Gastrocnemius medialis (tissue), 4 donors: ENCODE data around the gene PLPPR1. TPM values are rescaled to one million over a fixed set of nuclear protein-coding genes. Genes with fewer than 3 reads are reported as not detected.

Source experiments
- ATAC-seq, 2 donors: fragments of 150-250 bp; one replicate each; pipeline ENCODE4 v1.9.1; 2016
- DNase-seq, 2 donors: peaks; one replicate each; pipeline ENCODE4 v3.0.0-alpha.2; 2019
- H3K27ac ChIP-seq, 4 donors: fragments of 200-600 bp; sonication (generic); 1 replicate in 1 of 4; 2 replicates in 3 of 4; pipeline ENCODE4 v1.5.1; 2016 to 2018; ENCODE audit warnings: mild to moderate bottlenecking in 2 of 4, moderate library complexity in 1 of 4
- H3K27me3 ChIP-seq, 3 donors: fragments of 200-600 bp; sonication (generic) in 2 of 3; 1 replicate in 1 of 3; 2 replicates in 2 of 3; pipeline versions ENCODE4 v1.5.1 to v1.6.0; 2016 to 2019; ENCODE audit warnings: mild to moderate bottlenecking in 1 of 3, moderate library complexity in 1 of 3
- H3K36me3 ChIP-seq, 2 donors: fragments of 200-600 bp; sonication (generic) in 1 of 2; one replicate each; pipeline ENCODE4 v1.5.1; 2017 to 2018
- H3K4me1 ChIP-seq, 2 donors: fragments of 200-600 bp; sonication (generic) in 1 of 2; one replicate each; pipeline ENCODE4 v1.5.1; 2016 to 2017; ENCODE audit warnings: mild to moderate bottlenecking in 2 of 2
- H3K4me3 ChIP-seq, 4 donors: fragments of 200-600 bp; sonication (generic) in 3 of 4; 1 replicate in 1 of 4; 2 replicates in 3 of 4; pipeline ENCODE4 v1.5.1; 2016 to 2019; ENCODE audit warnings: mild to moderate bottlenecking in 2 of 4
- H3K9me3 ChIP-seq, 3 donors: fragments of 200-600 bp; sonication (generic) in 2 of 3; 1 replicate in 1 of 3; 2 replicates in 2 of 3; pipeline ENCODE4 v1.5.1; 2016 to 2019
- POLR2A ChIP-seq, 2 donors: fragments of 450-650 bp; IDR thresholded peaks; one replicate each; pipeline ENCODE4 v1.6.1; 2017; ENCODE audit warnings: antibody characterized with exemption in 2 of 2, mild to moderate bottlenecking in 2 of 2, moderate library complexity in 2 of 2
- in situ Hi-C, 4 donors: fragments of 200-750 bp; cut with MboI; loops; one replicate each; pipeline versions ENCODE4 v1.15.0 to v1.8.0; 2017; ENCODE audit warnings: low sequenced_read_pairs in 4 of 4
- intact Hi-C: fragments of 100-400 bp; cut with DNase I; formaldehyde crosslinking; loops from one replicate; pipeline ENCODE4 v1.15.1; 2023; ENCODE audit warnings: low total_unique reads
- total RNA-seq, 4 donors: library from RNA; depleted of rRNA; stranded (reverse); fragments of >200 nt; gene quantifications; one replicate each; pipeline versions ENCODE4 v1.1.0 to v1.2.3, GENCODE V29; 2016
- TF ChIP-seq, protein P1 (sequence below), 5 experiments: fragments of 450-650 bp in 3 of 5; fragments of 200-600 bp in 2 of 5; sonication (generic) in 2 of 5; IDR thresholded peaks in 4 of 5; conservative IDR thresholded peaks in 1 of 5; 1 replicate in 4 of 5; 2 replicates in 1 of 5; pipeline ENCODE4 v1.5.1; 2016 to 2019; ENCODE audit warnings: antibody characterized with exemption in 5 of 5, mild to moderate bottlenecking in 3 of 5, moderate library complexity in 3 of 5

PLPPR1 gene
- total RNA-seq, 4 donors from 2014 or later, result not detected

GRCh38 chr9:101081641-101082040 lies 53.1 kb downstream of the PLPPR1 start:
- H3K36me3 ChIP-seq, result no peaks in the 10 kb centered on the region
- H3K27me3 ChIP-seq, result no peaks in the 10 kb centered on the region
- H3K9me3 ChIP-seq, result no peaks in the 10 kb centered on the region
- no peak overlapping the region for H3K27ac ChIP-seq
- no peak overlapping the region for H3K4me3 ChIP-seq
- intact Hi-C loops (no loop called here), in situ Hi-C loops (no loop called here)
- no peaks in the 10 kb centered on the region for H3K4me1 ChIP-seq
- DNase-seq (no peak), ATAC-seq (no peak)
- TF ChIP-seq POLR2A (IDR thresholded peaks at IDR 0.05), result no peak
- TF ChIP-seq, protein P1, sequence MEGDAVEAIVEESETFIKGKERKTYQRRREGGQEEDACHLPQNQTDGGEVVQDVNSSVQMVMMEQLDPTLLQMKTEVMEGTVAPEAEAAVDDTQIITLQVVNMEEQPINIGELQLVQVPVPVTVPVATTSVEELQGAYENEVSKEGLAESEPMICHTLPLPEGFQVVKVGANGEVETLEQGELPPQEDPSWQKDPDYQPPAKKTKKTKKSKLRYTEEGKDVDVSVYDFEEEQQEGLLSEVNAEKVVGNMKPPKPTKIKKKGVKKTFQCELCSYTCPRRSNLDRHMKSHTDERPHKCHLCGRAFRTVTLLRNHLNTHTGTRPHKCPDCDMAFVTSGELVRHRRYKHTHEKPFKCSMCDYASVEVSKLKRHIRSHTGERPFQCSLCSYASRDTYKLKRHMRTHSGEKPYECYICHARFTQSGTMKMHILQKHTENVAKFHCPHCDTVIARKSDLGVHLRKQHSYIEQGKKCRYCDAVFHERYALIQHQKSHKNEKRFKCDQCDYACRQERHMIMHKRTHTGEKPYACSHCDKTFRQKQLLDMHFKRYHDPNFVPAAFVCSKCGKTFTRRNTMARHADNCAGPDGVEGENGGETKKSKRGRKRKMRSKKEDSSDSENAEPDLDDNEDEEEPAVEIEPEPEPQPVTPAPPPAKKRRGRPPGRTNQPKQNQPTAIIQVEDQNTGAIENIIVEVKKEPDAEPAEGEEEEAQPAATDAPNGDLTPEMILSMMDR (IDR thresholded peaks at IDR 0.05 in 4 of 5, conservative IDR thresholded peaks at IDR 0.05 in 1 of 5), result no peak

GRCh38 chr9:101083448-101084202 lies 55.1 kb downstream of the PLPPR1 start:
- H3K4me1 ChIP-seq, result no peaks in the 10 kb centered on the region
- in situ Hi-C loops (no loop called here), intact Hi-C loops (no loop called here)
- DNase-seq (no peak), ATAC-seq (no peak)
- H3K36me3 ChIP-seq, result no peaks in the 10 kb centered on the region
- H3K27ac ChIP-seq, result no peak overlapping the region
- TF ChIP-seq, protein P1 (IDR thresholded peaks at IDR 0.05 in 4 of 5, conservative IDR thresholded peaks at IDR 0.05 in 1 of 5), result no peak
- TF ChIP-seq POLR2A (IDR thresholded peaks at IDR 0.05), result no peak
- H3K4me3 ChIP-seq, result no peak overlapping the region
- H3K9me3 ChIP-seq, result no peaks in the 10 kb centered on the region
- no peaks in the 10 kb centered on the region for H3K27me3 ChIP-seq

DNA sequence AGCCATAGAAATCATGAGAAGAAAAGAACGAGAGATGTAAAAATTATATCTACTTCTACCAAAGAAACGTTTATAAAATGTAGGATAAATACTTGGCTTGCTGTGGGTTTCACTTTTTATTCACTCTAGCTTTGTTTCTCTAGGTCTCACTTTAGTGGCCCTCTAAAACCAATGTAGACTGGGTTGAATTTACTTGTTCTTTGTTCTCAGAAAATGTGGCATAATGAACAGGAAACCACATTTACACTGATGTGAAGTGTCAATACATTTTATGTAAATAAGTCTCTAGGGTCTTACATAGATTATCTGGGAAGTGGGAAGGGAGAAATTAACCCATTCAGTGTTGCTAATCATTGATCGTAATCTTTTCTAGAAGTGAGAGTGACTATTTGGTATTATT lies 58.9 kb downstream of the PLPPR1 start:
- intact Hi-C loops, result no loop called here
- Histone ChIP-seq H3K9me3 (no peaks in the 10 kb centered on the region), H3K4me3 (no peak overlapping the region), H3K27ac (no peak overlapping the region), H3K4me1 (no peaks in the 10 kb centered on the region), H3K36me3 (no peaks in the 10 kb centered on the region), H3K27me3 (no peaks in the 10 kb centered on the region)
- DNase-seq (no peak), ATAC-seq (no peak)
- in situ Hi-C loops, result no loop called here
- TF ChIP-seq, protein P1 (IDR thresholded peaks at IDR 0.05 in 4 of 5, conservative IDR thresholded peaks at IDR 0.05 in 1 of 5), result no peak
- TF ChIP-seq POLR2A (IDR thresholded peaks at IDR 0.05), result no peak

GRCh38 chr9:101092922-101093321 lies 64.4 kb downstream of the PLPPR1 start:
- no peak for TF ChIP-seq POLR2A (IDR thresholded peaks at IDR 0.05)
- TF ChIP-seq, protein P1 (IDR thresholded peaks at IDR 0.05 in 4 of 5, conservative IDR thresholded peaks at IDR 0.05 in 1 of 5), result no peak
- Histone ChIP-seq H3K27me3 (no peaks in the 10 kb centered on the region), H3K27ac (no peak overlapping the region), H3K36me3 (no peaks in the 10 kb centered on the region), H3K4me3 (no peak overlapping the region), H3K9me3 (no peaks in the 10 kb centered on the region), H3K4me1 (no peaks in the 10 kb centered on the region)
- DNase-seq, result no peak
- in situ Hi-C loops, result no loop called here
- intact Hi-C loops, result no loop called here
- no peak for ATAC-seq

DNA sequence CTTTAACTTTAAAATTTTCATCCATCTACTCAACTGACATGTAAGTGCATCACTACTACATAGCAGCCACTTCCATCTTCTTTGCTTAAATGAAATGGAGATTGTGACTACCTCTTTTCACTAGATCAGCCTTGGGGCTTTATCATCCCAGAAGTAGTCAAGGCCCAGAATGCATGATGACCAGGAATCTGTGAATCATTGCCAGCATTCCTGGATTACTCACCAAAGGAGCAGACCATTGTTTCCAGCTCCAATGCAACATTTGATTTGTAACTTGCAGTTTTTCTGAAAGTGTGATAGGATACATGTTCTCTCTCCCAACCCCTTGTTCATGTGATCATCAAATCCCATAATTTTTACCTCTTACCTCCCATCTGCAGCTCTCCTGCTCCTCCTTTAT lies 65.1 kb downstream of the PLPPR1 start:
- Histone ChIP-seq H3K36me3 (no peaks in the 10 kb centered on the region), H3K4me1 (no peaks in the 10 kb centered on the region), H3K9me3 (no peaks in the 10 kb centered on the region), H3K4me3 (no peak overlapping the region), H3K27ac (no peak overlapping the region), H3K27me3 (no peaks in the 10 kb centered on the region)
- intact Hi-C loops (no loop called here), in situ Hi-C loops (no loop called here)
- no peak for DNase-seq
- no peak for TF ChIP-seq POLR2A (IDR thresholded peaks at IDR 0.05)
- TF ChIP-seq, protein P1 (IDR thresholded peaks at IDR 0.05 in 4 of 5, conservative IDR thresholded peaks at IDR 0.05 in 1 of 5), result no peak
- ATAC-seq, result no peak
